ENCODE data around the gene RBM18. TPM values are rescaled to one million over a fixed set of nuclear protein-coding genes. Genes with fewer than 3 reads are reported as not detected.

The RBM18 gene
- polyA plus RNA-seq, 1 experiment: 14.7 TPM

DNA sequence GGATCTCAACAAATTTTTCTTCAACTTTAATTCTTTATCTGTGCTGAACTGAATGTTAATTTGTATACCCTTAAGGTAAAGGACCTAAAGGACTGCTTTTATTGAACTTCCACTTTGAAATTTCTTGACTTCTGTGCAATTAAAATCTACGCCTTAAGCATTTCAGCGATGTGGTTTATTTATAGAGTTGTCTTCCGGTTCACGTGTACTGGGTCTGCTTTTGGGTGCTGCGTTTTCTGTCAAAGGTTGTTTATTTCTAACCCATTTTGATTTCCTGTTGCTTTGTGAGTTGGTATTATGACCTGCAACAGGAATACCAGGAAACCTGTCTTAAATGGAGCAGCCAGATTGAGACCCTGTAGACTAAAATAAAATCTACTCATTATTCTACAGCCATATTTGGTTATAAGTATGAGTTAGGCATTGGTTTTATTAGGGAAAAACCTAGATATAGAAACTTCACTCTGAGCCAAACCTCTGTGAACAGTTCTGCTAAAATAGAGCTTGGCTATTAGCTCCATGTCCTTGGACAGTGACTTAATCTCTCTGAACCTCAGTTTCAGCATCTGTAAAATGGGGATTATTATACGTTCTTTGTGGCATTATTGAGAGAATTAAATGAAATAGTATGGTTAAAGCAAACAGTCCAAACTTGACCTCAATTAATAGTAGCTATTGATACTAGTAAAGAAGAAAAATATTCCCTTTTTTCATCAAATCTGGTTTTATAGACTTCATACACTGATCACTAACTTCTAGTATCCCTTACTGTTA is 3.6 kb upstream of the RBM18 start:
- Histone ChIP-seq H3K36me3 (ENCODE audit: control insufficient read depth, insufficient read depth, low read length) (peaks cover 4% of the 10 kb centered on the region; the same call in 1 of the 2 replicates), H3K27me3 (ENCODE audit: control insufficient read depth, insufficient read depth, low read length) (no peaks in the 10 kb centered on the region), H3K4me3 (ENCODE audit: low read depth, low read length) (no peak overlapping the region)
- POLR2A ChIA-PET: no interaction called here
- DNase-seq (ENCODE audit: low read depth): no peak
- no peak for TF ChIP-seq CTCF (IDR thresholded peaks at IDR 0.05; ENCODE audit: insufficient read depth, low read depth, low read length)
- CTCF ChIA-PET: interaction anchor here (1.8 to 2.1 kb wide), 2 partner anchors 23 to 169 kb away, joined by 4 read pairs; no protein-coding TSS in a partner anchor

GRCh38 chr9:122265149-122265915 is 692 bp upstream of the RBM18 start:
- CTCF ChIA-PET: interaction anchor here (0.6 to 2.0 kb wide), 9 partner anchors 12 to 546 kb away, joined by 3 to 8 read pairs (median 6); no protein-coding TSS in a partner anchor
- POLR2A ChIA-PET: no interaction called here
- Histone ChIP-seq H3K27me3 (ENCODE audit: control insufficient read depth, insufficient read depth, low read length) (no peaks in the 10 kb centered on the region), H3K36me3 (ENCODE audit: control insufficient read depth, insufficient read depth, low read length) (no peaks in the 10 kb centered on the region), H3K4me3 (ENCODE audit: low read depth, low read length) (peak overlapping the region; percentile 71)
- TF ChIP-seq CTCF (IDR thresholded peaks at IDR 0.05; ENCODE audit: insufficient read depth, low read depth, low read length): no peak
- no peak for DNase-seq (ENCODE audit: low read depth)

GRCh38 chr9:122263699-122264349 is 816 bp downstream of the RBM18 start:
- Histone ChIP-seq H3K27me3 (ENCODE audit: control insufficient read depth, insufficient read depth, low read length) (no peaks in the 10 kb centered on the region), H3K4me3 (ENCODE audit: low read depth, low read length) (peak overlapping the region; percentile 71), H3K36me3 (ENCODE audit: control insufficient read depth, insufficient read depth, low read length) (no peaks in the 10 kb centered on the region)
- no peak for TF ChIP-seq CTCF (IDR thresholded peaks at IDR 0.05; ENCODE audit: insufficient read depth, low read depth, low read length)
- no peak for DNase-seq (ENCODE audit: low read depth)
- POLR2A ChIA-PET: no interaction called here
- CTCF ChIA-PET: interaction anchor here (1.3 to 2.0 kb wide), 6 partner anchors 12 to 140 kb away, joined by 3 to 8 read pairs (median 7); no protein-coding TSS in a partner anchor

GRCh38 chr9:122262073-122262472 is 2.6 kb downstream of the RBM18 start:
- POLR2A ChIA-PET: no interaction called here
- TF ChIP-seq CTCF (IDR thresholded peaks at IDR 0.05; ENCODE audit: insufficient read depth, low read depth, low read length): no peak
- H3K36me3 ChIP-seq (ENCODE audit: control insufficient read depth, insufficient read depth, low read length): no peaks in the 10 kb centered on the region
- no peak for DNase-seq (ENCODE audit: low read depth)
- CTCF ChIA-PET: no interaction called here
- no peaks in the 10 kb centered on the region for H3K27me3 ChIP-seq (ENCODE audit: control insufficient read depth, insufficient read depth, low read length)
- H3K4me3 ChIP-seq (ENCODE audit: low read depth, low read length): no peak overlapping the region

- H3K36me3 ChIP-seq (ENCODE audit: control insufficient read depth, insufficient read depth, low read length): no peaks in the 10 kb centered on the region
- TF ChIP-seq CTCF (IDR thresholded peaks at IDR 0.05; ENCODE audit: insufficient read depth, low read depth, low read length): no peak
- H3K4me3 ChIP-seq (ENCODE audit: low read depth, low read length): no peak overlapping the region
- DNase-seq (ENCODE audit: low read depth): no peak
- ChIA-PET CTCF (interaction anchor here (0.6 kb wide), 1 partner anchor 257 kb away, joined by 3 read pairs; no protein-coding TSS in a partner anchor), POLR2A (no interaction called here)
- H3K27me3 ChIP-seq (ENCODE audit: control insufficient read depth, insufficient read depth, low read length): no peaks in the 10 kb centered on the region
Observed at GRCh38 chr9:122261469-122261881, 3.2 kb downstream of the RBM18 start.
